CD14-positive monocyte (primary cell): ENCODE results near the gene ACSL6. TPM values are rescaled to one million over a fixed set of nuclear protein-coding genes. Genes with fewer than 3 reads are reported as not detected.

ENCODE experiments used
- DNase-seq, 3 donors: peaks; one replicate each; pipeline ENCODE4 v3.0.0-alpha.2; 2011 to 2022
- H2AFZ ChIP-seq: 2 replicates; pipeline ENCODE4 v1.6.0; 2012; ENCODE audit warnings: mild to moderate bottlenecking, low read depth, low read length, inconsistent platforms; ENCODE audit not compliant: insufficient read depth, poor library complexity, severe bottlenecking
- H3K27ac ChIP-seq, 2 donors: 1 replicate in 1 of 2; 2 replicates in 1 of 2; pipeline ENCODE4 v1.5.1; 2012 to 2013; ENCODE audit warnings: low read length in 2 of 2, control low read depth in 1 of 2, inconsistent platforms in 1 of 2, low read depth in 1 of 2, mild to moderate bottlenecking in 1 of 2
- H3K27me3 ChIP-seq, 2 donors: one replicate each; pipeline versions ENCODE4 v1.6.0 to v1.6.1; 2011 to 2013; ENCODE audit warnings: low read length in 2 of 2; ENCODE audit not compliant: control insufficient read depth in 2 of 2, insufficient read depth in 2 of 2
- H3K36me3 ChIP-seq, 2 donors: replicated peaks in 1 of 2; 1 replicate in 1 of 2; 2 replicates in 1 of 2; pipeline versions ENCODE4 v1.5.1 to v1.6.1; 2012 to 2013; ENCODE audit warnings: low read length in 2 of 2, control low read depth in 1 of 2, inconsistent platforms in 1 of 2, mild to moderate bottlenecking in 1 of 2; ENCODE audit not compliant: insufficient read depth in 2 of 2, control insufficient read depth in 1 of 2
- H3K4me1 ChIP-seq, 2 donors: 1 replicate in 1 of 2; 2 replicates in 1 of 2; pipeline versions ENCODE4 v1.5.1 to v1.6.1; 2012 to 2013; ENCODE audit warnings: low read length in 2 of 2, control low read depth in 1 of 2, inconsistent platforms in 1 of 2, mild to moderate bottlenecking in 1 of 2, moderate library complexity in 1 of 2; ENCODE audit not compliant: insufficient read depth in 2 of 2, control insufficient read depth in 1 of 2
- H3K4me2 ChIP-seq: replicated peaks from 2 replicates; pipeline ENCODE3; 2012; ENCODE audit warnings: low read length, moderate library complexity, mild to moderate bottlenecking; ENCODE audit not compliant: poor library complexity, severe bottlenecking; ENCODE audit errors: extremely low read depth
- H3K4me3 ChIP-seq, 3 experiments: fragments of 200-600 bp in 1 of 3; sonication (generic) in 1 of 3; replicated peaks in 1 of 3; 1 replicate in 2 of 3; 2 replicates in 1 of 3; pipeline ENCODE4 v1.5.1; 2011 to 2013; ENCODE audit warnings: low read length in 3 of 3, mild to moderate bottlenecking in 3 of 3, control low read depth in 2 of 3, low read depth in 2 of 3, inconsistent platforms in 1 of 3, moderate library complexity in 1 of 3
- H3K79me2 ChIP-seq: 2 replicates; pipeline ENCODE4 v1.6.0; 2012; ENCODE audit warnings: mild to moderate bottlenecking, control low read depth, inconsistent platforms, low read length, moderate library complexity; ENCODE audit not compliant: insufficient read depth
- H3K9ac ChIP-seq: 2 replicates; pipeline ENCODE4 v1.6.0; 2017; ENCODE audit warnings: low read length, mild to moderate bottlenecking; ENCODE audit not compliant: insufficient read depth, poor library complexity, severe bottlenecking
- H3K9me3 ChIP-seq, 2 donors: replicated peaks in 1 of 2; 1 replicate in 1 of 2; 2 replicates in 1 of 2; pipeline versions ENCODE4 v1.5.1 to v1.6.1; 2012 to 2013; ENCODE audit warnings: low read length in 2 of 2, control low read depth in 1 of 2; ENCODE audit not compliant: control insufficient read depth in 1 of 2, insufficient read depth in 1 of 2
- H4K20me1 ChIP-seq: 2 replicates; pipeline ENCODE4 v1.6.0; 2012; ENCODE audit warnings: mild to moderate bottlenecking, low read length, control low read depth, moderate library complexity; ENCODE audit not compliant: insufficient read depth
- H3K27ac Mint-ChIP-seq, 7 donors: one replicate each; pipeline ENCODE4 v1.8.0; 2020; ENCODE audit warnings: mild to moderate bottlenecking in 7 of 7, mixed read lengths in 7 of 7, moderate library complexity in 6 of 7, inconsistent platforms in 2 of 7
- H3K27me3 Mint-ChIP-seq, 3 donors: one replicate each; pipeline ENCODE4 v1.8.0; 2021 to 2022; ENCODE audit warnings: low read depth in 3 of 3, mild to moderate bottlenecking in 3 of 3, mixed read lengths in 3 of 3, moderate library complexity in 3 of 3, inconsistent platforms in 1 of 3
- H3K36me3 Mint-ChIP-seq, 2 donors: one replicate each; pipeline ENCODE4 v1.8.0; 2020; ENCODE audit warnings: mixed read lengths in 2 of 2, inconsistent platforms in 1 of 2, mild to moderate bottlenecking in 1 of 2
- H3K4me1 Mint-ChIP-seq: one replicate; pipeline ENCODE4 v1.8.0; 2020; ENCODE audit warnings: mild to moderate bottlenecking, mixed read lengths
- H3K4me3 Mint-ChIP-seq, 2 donors: one replicate each; pipeline ENCODE4 v1.8.0; 2020; ENCODE audit warnings: mild to moderate bottlenecking in 2 of 2, mixed read lengths in 2 of 2, moderate library complexity in 1 of 2
- H3K9me3 Mint-ChIP-seq, 7 donors: one replicate each; pipeline ENCODE4 v1.8.0; 2020 to 2022; ENCODE audit warnings: mixed read lengths in 7 of 7, mild to moderate bottlenecking in 6 of 7, moderate library complexity in 6 of 7, inconsistent platforms in 2 of 7
- CTCF ChIP-seq: fragments of 200-600 bp; IDR thresholded peaks from one replicate; pipeline ENCODE4 v1.8.0; 2022; ENCODE audit warnings: antibody characterized with exemption, mild to moderate bottlenecking
- WGBS: methylation state at CpG from one replicate; pipeline ENCODE4 v1.1.5; 2013; ENCODE audit warnings: missing lambda C conversion rate; ENCODE audit not compliant: insufficient coverage; 5-methylcytosine and 5-hydroxymethylcytosine counted together
- intact Hi-C, 2 donors: fragments of 100-400 bp; cut with micrococcal nuclease; formaldehyde crosslinking; loops; one replicate each; pipeline versions ENCODE4 v1.15.0 to v1.15.1; 2023
- polyA plus RNA-seq, 3 donors: library from polyadenylated mRNA; depleted of rRNA in 1 of 3; unstranded in 2 of 3; stranded (reverse) in 1 of 3; fragments of 300-500 nt in 2 of 3; fragments of >200 nt in 1 of 3; fragmentation: Illumina TruSeq in 2 of 3; gene quantifications; 1 replicate in 2 of 3; 2 replicates in 1 of 3; pipeline ENCODE4 v1.2.3, GENCODE V29; 2012 to 2021

Gene ACSL6
- polyA plus RNA-seq, 3 donors, result 0.45 TPM; not detected in 2

GRCh38 chr5:132050136-132050535 lies 38.7 kb upstream of the ACSL6 start:
- Mint-ChIP-seq H3K4me1 (peaks cover 11% of the 10 kb centered on the region), H3K27ac (no peak overlapping the region), H3K9me3 (no peaks in the 10 kb centered on the region), H3K36me3 (no peaks in the 10 kb centered on the region), H3K4me3 (no peak overlapping the region), H3K27me3 (peaks cover 8 to 23% (median 16%) of the 10 kb centered on the region in 3 donors)
- no peak overlapping the region for H3K9ac ChIP-seq
- H3K79me2 ChIP-seq, result no peaks in the 10 kb centered on the region
- WGBS, result 5% methylated on average over 5 of the region's 5 CpGs
- H3K4me2 ChIP-seq, result no peak overlapping the region
- H2AFZ ChIP-seq, result no peak overlapping the region
- no peak for TF ChIP-seq CTCF
- no peak overlapping the region for H3K4me3 ChIP-seq
- peak; percentile 38 to 59 (median 44) for DNase-seq
- H3K27me3 ChIP-seq, result no peaks in the 10 kb centered on the region
- H3K36me3 ChIP-seq, result no peaks in the 10 kb centered on the region
- H3K9me3 ChIP-seq, result no peaks in the 10 kb centered on the region
- no peak overlapping the region for H3K27ac ChIP-seq
- H3K4me1 ChIP-seq, result peaks cover 0 to 8% of the 10 kb centered on the region in 2 donors
- H4K20me1 ChIP-seq, result no peaks in the 10 kb centered on the region
- intact Hi-C loops, result no loop called here

- Histone ChIP-seq H3K4me1 (peaks cover 0 to 8% of the 10 kb centered on the region in 2 donors), H3K27ac (no peak overlapping the region), H3K9me3 (no peaks in the 10 kb centered on the region), H2AFZ (no peak overlapping the region), H3K79me2 (no peaks in the 10 kb centered on the region), H3K9ac (no peak overlapping the region), H3K4me3 (no peak overlapping the region), H3K4me2 (no peak overlapping the region), H4K20me1 (no peaks in the 10 kb centered on the region), H3K36me3 (no peaks in the 10 kb centered on the region), H3K27me3 (peaks cover 0 to 2% of the 10 kb centered on the region in 2 donors)
- WGBS, result 92% methylated on average over 10 of the region's 12 CpGs
- Mint-ChIP-seq H3K9me3 (no peaks in the 10 kb centered on the region), H3K36me3 (no peaks in the 10 kb centered on the region), H3K27me3 (peaks cover 9 to 29% (median 20%) of the 10 kb centered on the region in 3 donors), H3K4me1 (peaks cover 12% of the 10 kb centered on the region), H3K27ac (no peak overlapping the region), H3K4me3 (peak overlapping the region in 1 of 2 donors; percentile 3)
- intact Hi-C loops, result no loop called here
- no peak for TF ChIP-seq CTCF
- DNase-seq, result no peak
These were observed 38.1 kb upstream of the ACSL6 start for GRCh38 chr5:132049559-132049958.
